DLD1 (cell line): ENCODE measurements around the gene SUPV3L1.

Source experiments
- in situ Hi-C: cut with HindIII; loops from 2 replicates; pipeline ENCODE4 v1.10.0; 2017; ENCODE audit warnings: low sequenced_read_pairs

Gene SUPV3L1

DNA sequence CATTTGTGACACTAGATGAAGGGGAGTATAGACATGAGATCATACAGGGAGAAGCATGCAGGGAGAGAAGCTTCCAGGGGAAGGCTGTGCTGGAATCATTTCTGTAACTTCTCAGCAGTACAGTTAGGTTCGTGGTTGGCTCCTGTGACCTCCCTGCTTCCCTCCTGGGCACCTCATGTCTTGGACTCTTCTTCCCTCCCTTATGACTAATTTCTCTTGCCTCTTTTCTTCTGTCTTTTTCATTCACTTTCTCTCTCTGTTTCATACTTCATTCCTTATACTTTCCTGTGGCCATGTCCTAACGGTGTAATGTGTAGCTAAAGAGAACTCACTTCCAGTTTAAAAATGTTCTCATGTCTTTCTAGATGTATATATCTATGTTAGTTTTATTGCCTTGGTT lies 21.0 kb downstream of the SUPV3L1 start:
- in situ Hi-C loops, result no loop called here

DNA sequence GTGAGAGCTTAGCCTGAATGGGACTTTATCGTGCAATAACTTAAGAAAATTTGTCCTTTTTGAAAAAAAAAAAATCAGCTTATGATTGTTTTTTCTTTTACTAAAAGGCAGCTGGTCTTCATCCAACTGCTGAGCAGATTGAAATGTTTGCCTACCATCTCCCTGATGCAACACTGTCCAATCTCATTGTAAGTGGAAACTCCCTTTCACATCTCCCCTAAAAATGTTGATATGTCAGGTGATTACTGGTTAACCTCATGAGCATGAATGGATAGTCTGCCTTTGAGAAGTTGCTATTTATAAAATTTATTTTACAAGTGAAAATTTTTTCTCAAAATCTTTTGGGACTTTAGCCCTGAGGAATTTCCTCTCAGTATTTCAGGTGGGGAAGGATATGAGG lies 22.3 kb downstream of the SUPV3L1 start:
- in situ Hi-C loops, result no loop called here

DNA sequence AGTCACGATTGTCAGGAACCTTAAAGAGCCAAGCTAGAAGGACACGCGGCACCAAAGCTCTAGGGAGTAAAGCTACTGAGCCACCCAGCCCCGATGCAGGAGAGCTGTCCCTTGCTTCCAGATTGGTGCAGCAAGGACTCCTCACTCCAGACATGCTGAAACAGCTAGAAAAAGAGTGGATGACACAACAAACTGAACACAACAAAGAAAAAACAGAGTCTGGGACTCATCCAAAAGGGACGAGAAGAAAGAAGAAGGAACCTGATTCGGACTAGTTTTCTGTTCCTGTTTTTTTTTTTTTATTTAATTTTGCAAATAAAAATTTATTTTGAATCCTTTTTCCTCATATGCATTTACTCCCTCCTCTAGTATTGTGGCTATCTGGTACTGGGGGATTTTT lies 28.7 kb downstream of the SUPV3L1 start:
- in situ Hi-C loops, result no loop called here

DNA sequence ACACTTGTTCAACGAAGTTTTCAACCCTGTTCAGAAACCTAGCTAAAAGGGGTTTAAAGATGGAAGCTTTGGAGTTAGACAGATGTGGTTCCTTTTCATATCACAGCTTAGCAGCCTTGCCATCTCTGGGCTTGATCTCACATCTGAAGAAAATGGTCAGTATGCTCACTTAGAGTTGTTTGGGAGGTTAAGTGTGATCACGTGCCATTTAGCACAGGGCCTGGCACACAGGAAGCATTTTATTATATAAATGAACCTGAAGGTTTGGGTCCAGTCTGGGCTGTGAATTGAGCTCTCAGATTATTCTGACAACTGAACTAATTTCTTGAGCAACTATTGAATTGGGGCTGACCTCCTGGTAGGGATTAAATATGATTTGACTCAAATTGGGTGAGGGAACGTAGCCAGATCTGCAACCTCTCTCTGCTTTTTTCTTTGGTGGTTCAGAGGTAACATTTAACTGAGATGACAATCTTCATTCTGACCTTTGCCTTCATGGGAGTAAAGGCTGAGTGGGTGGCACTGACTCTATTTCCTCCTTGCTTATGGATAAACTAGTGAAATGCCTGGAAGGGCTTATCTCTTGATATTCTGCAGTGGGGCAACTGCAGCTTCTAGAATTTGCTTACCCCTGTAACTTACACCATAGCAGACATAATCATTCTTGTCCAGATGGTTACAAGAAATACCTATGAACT lies 29.9 kb downstream of the SUPV3L1 start:
- in situ Hi-C loops, result no loop called here

DNA sequence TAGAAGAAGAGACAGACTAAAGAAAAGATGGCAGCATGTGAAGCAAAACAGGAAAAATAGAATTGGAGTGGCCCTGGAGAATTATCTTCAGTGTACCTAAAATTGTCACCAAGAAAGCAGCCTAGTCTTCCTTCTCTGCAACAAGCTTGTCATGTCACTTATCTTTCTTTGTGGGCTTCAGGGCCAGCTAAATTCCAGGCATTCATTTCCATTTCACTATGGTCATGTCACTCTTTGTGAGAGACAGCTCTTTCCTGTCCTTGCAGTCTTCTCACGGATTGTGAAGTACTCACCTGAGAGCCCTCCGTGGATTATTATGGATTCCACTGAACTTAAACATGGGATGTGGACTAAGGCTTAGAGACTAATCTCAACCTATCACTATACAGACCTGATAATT lies 31.1 kb downstream of the SUPV3L1 start:
- in situ Hi-C loops, result no loop called here

DNA sequence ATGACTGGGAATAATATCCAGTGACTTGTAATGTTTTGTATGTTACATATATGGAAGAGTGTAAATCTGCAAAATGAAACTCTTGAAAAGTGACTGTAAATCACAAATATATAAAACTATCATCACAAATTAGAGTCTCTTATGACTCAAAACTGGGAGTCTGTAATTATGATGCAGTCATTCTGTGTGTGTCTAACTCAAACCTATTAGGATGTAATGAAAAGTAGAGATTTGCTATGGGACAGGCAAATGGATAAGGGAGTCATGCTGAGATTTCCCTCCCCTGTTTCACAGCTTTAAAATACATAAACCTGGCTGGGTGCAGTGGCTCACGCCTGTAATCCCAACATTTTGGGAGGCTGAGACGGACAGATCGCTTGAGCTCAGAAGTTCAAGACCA lies 31.5 kb downstream of the SUPV3L1 start:
- in situ Hi-C loops, result no loop called here

DNA sequence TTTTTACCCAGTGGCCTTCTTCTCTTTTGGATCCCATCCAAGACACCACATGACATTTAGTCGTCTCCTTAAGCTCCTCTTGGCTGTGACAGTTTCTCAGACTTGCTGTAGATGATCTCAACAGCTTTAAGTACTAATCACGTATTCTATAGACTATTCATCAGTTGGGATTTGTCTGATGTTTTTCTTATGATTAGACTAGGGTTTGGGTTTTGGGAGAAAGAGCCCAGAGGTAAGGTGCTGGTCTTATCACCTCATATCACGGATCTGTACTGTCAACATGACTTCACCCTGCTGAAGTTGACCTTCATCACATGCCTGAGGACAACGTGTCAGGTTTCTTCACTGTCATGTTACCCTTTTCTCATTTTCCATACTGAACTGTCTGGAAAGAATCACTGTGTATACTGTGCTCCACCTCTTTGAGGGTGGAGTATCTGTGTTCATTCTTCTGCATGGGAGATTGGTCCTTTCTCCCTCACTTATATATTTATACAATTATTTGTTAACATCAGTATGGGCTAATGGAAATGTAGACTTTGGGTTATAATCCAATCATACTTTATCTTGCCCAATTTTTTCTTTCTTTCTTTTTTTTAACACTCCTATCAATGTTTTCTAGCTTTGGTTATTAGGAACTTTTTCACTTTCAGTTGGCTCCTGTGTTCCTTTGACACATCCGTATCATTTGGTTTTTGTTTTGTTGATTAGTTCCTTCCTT lies 33.7 kb downstream of the SUPV3L1 start:
- in situ Hi-C loops, result no loop called here

DNA sequence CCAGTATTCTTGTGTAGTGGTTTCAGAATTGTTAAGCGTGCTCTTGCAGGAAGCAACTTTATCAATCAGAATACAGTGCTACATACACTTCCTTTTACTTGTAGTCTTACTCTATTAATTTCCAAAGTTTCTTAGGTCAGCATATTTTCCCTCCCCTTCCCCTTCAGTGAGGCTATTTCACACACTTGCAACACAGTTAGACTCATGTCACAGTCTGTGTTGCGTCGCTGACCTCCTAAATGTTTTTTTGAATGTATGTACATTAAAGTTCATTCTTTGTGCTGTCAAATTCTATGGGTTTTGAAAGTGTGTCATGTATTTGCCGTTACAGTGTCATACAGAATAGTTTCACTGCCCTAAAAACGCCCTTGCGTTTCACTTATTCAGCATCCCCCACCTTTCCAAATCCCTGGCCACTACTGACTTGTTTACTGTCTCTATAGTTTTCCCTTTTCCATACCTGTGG lies 34.7 kb downstream of the SUPV3L1 start:
- in situ Hi-C loops, result no loop called here

DNA sequence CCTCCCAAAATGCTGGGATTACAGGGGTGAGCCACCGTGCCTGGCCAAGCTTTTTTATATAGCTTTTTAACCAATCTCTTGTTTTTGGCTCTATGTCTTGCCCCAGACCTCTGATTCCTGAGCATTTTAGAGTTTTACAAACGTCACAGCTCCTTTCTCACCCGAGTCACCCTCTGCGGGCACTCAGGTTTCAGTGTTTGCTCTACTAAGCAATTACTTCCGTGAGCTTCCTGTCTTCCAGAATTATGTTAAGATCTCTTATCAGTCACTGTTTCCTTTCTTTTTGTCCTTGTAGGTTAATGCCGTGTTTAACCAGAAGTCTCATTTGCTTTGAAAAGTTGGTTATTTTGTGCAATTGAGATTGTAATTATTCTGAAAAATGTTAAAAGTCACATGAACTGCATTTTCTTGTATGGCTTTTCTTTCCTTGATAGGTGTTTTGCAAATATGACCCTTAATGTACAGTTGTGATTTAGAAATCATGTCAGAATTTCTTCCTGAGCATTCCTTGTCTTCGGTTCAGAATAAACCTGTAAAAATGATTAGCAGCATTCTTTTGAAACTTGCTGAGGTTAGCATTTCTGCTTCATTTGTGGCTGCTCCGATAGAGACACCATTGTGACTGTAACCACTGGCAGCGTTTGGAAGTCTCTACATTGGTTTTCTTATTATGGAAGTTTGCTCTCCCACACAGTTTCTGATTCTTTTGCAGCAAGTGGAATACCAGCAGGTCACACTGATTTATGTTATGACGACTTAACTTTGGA lies 35.6 kb downstream of the SUPV3L1 start:
- in situ Hi-C loops, result no loop called here

DNA sequence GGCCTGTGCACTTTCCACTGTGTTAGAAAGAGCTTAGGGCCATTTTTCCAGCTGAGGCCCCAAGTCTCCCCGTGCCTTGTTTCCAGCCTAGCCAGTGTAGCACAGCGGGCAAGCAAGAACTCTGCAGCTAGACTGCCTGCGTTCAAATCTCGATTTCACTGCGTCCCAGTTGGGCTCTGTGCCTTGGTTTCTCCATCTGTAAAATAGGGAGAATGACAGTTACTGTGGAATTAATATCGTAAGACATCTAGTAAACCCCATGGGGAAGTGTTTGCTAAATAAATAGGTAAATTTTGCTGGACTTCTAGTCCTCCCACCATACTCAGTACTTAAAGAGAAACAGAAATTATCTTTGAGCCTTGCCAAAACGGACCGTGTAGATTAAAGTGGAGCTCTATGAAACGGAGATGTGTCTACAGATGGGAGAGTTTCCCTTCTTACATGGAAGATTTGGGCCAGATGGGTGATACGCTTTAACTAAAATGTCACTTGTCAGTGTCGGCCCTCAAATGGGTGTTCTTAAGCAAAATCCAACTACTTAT lies 36.6 kb downstream of the SUPV3L1 start:
- in situ Hi-C loops, result no loop called here

DNA sequence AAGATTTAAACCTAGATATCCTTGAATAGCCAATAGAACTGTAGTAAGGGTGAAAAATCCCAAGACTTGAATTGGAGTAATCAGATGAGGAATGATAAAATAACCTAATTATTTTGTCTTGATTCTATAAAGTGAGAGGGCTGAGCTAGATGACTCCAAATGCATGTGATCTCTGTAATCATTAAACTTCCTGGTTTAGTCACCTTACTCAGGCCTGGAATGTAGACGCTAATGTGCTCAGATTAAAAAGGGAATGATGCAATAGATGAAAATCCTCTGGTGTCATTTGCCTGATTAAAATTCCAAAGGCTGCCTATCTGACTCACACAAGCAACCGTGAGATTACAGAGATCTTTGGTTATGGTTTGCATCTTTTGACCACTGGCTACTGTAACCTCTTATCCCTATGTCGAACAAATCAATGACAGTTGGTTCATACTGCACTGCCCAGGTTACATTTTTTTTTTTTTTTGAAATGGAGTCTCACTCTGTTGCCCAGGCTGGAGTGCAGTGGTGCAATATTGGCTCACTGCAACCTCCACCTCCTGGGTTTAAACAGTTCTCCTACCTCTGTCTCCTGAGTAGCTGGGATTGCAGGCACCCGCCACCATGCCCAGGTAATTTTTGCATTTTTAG lies 37.2 kb downstream of the SUPV3L1 start:
- in situ Hi-C loops, result no loop called here

DNA sequence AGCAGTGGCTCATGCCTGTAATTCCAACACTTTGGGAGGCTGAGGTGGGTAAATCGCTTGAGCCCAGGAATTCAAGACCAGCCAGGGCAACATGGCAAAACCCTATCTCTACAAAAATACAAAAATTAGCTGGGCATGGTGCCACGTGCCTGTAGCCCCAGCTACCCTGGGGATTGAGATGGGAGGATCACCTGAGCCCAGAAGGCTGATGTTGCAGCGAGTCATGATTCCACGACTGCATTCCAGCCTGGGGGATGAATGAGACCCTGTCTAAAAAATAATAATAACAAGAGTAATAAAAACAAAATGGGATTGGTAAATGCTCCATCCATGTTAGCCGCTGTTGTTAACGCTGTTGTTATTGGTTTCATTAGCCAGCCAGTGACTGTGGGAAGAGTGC lies 38.8 kb downstream of the SUPV3L1 start:
- in situ Hi-C loops, result no loop called here

DNA sequence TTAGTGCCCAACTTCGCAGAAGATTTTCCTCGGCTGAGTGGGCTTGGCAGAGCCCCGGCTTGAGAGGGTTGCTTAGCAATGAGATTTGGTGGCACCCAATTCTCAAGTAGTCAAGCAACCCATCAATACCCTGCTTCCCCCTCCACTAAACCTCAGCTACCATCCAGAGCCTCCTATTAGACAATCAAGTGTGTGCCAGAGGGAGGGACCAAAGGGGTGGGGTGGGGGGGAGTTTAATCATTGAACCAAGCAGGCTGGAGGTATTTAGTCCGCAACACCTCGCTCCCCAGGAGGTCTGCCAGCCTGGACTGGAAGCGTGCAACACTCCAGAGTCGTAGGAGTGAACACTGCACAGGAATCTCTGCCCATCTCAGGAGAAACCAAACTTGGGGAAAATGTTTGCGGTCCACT lies 40.0 kb downstream of the SUPV3L1 start, which contains the start of gene HKDC1:
Gene HKDC1 (plus strand): TSS at position 292 of the 411 bp plus-strand sequence. CDS start 104 bp downstream, at position 396.
- in situ Hi-C loops, result no loop called here

DNA sequence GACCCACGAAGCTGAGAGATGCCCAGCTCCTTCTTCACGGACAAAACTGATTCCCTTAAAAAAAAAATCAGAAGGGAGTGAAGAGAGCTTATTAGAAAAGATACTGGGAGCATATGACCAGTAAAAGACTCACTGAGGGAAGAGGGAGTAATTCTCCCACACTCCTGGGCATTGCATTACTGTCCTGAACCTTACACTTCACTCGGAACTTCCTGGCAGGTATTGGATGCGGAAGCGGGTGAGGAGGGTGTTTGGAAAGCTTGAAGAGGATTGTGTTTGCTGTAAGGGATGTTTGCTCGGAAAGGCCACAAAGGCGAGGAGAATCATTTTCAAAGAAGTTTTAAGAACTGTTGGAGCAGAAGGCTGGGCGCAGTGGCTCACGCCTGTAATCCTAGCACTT lies 40.5 kb downstream of the SUPV3L1 start:
- in situ Hi-C loops, result no loop called here

DNA sequence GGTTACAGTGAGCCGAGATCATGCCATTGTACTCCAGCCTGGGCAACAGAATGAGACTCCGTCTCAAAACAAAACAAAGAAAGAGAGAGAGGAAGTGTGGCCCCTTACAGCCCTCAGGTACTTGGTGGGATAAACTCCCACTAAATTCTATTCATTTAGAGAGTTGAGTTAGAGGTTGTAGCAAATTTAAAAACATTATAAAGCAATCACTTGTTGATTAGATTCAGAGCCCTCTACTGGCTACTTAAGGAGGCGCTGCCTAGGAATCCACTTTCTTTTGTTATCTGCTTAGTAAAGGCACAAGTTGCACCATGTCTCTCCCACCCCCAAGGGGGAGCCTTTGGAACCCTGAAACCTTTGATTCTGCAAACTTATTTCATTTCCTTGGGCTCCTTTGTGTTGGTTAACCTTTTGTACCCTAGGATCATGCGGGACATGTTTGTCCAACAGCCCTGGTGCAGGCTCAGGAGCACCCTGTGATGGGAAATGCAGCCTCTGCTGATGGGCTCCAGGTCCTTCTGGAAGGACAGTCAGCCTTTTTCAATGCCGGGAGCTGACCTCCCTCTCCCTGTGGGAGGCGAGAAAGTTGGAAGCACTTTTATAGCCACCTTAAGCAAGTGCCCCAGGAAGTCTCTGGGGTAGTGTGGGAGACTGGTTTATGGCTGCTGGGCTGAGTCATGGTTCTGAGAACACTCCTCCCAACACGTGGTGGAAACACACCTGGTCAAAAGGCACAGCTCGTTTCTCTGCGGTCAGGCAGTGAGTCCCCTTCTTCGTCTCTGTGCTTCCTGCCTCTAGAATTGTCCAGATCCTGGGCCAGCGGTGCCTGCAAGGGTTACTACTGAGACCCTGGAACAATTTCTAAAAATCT lies 42.4 kb downstream of the SUPV3L1 start:
- in situ Hi-C loops, result no loop called here

DNA sequence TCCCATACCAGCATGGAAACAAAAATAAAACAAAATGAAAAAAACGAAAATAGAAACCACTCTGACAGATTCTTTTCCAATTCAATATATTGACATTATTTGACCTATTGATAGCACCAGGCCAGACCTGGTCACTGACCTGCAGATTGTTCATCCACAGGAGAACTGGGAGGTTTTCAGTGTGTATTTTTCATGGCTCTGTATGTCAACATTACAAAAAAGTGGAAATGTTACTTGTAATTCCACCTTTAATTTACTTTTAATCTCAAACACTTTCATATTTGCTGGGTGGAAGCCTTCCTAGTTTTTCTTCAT lies 43.0 kb downstream of the SUPV3L1 start:
- in situ Hi-C loops, result no loop called here

DNA sequence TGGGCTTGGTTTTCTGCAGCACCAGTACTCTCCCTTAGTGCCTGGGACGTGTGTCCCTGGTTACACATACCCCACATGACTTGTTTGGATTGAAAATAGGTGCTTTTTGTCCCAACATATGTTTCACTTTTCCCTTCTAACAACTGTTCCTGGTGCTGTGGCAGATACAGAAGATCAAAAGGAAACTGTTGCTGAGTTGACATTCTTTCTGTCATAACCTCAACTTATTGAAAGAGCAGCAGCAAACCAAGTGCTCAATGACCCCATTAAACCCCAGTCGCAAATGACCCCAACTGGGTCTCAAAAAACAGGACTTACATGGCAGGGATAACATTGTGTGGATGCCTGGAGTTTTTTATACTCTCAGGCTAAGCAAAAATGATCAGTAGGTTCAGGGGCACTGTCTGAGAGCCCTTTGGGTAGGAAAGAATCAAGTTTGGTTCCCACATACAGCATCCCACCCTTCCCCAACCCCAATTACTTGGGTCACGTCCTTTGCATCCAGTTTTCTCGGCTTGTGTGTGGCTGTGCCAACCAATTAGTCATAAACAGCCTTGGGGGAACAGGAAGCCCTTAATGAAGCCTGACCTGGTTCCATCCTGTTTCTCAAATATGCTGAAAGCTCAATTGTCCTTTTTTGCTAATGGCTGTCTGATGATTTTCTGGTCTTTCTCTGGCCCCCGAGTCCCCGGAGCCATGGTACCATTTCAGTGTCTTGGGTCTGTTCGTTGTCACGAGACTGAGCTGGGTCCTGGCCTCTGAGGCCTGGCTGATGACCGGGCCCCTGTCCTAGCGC lies 45.0 kb downstream of the SUPV3L1 start:
- in situ Hi-C loops, result no loop called here

DNA sequence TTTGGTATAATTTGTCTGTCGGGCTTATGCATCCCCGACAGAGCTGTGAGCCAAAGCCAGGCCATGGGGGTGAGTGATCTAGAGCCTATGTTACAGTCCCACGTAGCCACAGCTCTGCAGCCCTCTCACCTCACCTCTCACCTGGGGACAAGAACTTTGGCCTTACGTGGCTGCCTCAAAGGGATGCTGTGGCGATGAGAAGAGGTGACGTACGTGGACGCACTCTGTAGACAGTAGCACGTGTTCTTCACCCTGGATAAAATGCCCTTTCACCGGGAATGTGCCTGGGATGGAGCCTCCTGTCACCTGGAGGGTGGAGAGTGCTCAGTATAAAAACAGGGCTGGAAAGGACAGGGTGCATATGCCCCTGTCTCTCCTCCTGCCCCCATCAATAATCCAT lies 45.6 kb downstream of the SUPV3L1 start:
- in situ Hi-C loops, result no loop called here

DNA sequence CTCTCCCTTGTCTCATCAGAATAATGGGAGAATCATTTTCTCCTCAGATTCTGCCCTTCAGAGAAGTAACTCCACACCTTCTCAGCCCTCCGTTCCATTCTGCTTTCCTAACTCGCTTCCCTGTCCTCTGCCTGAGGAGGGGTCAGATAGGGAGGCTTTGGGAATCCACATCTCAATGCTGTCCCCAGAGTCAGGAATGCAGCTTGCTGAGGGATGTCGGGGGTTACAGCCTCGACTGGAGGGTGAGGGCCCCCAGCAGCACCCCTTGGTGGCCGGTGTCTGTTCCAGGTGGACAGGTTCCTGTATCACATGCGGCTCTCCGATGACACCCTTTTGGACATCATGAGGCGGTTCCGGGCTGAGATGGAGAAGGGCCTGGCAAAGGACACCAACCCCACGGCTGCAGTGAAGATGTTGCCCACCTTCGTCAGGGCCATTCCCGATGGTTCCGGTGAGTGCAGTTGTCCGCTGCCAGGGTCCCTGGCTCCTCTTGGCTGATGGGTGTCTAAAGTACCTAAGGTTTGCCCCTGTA lies 47.0 kb downstream of the SUPV3L1 start:
- in situ Hi-C loops, result no loop called here
